VCaP (cell line): ENCODE data around the gene PREX1.

Source experiments
- H3K27ac ChIP-seq: fragments of 450-650 bp; 2 replicates; pipeline ENCODE4 v1.5.1; 2017
- CTCF ChIP-seq: fragments of 450-650 bp; conservative IDR thresholded peaks from 2 replicates; pipeline ENCODE4 v1.5.1; 2017; ENCODE audit warnings: mild to moderate bottlenecking, moderate library complexity

PREX1 gene

GRCh38 chr20:48823476-48823875 lies 4.3 kb downstream of the PREX1 start:
- TF ChIP-seq CTCF, result no peak
- H3K27ac ChIP-seq, result no peak overlapping the region

GRCh38 chr20:48822879-48823385 lies 4.9 kb downstream of the PREX1 start:
- no peak overlapping the region for H3K27ac ChIP-seq
- no peak for TF ChIP-seq CTCF

- no peak for TF ChIP-seq CTCF
- no peak overlapping the region for H3K27ac ChIP-seq
These were observed 5.6 kb downstream of the PREX1 start for GRCh38 chr20:48822178-48822577.

- TF ChIP-seq CTCF, result no peak
- H3K27ac ChIP-seq, result no peak overlapping the region
These were observed 6.4 kb downstream of the PREX1 start for GRCh38 chr20:48821261-48821920.

- TF ChIP-seq CTCF, result no peak
- H3K27ac ChIP-seq, result no peak overlapping the region
These were observed 7.2 kb downstream of the PREX1 start for GRCh38 chr20:48820649-48820973.

GRCh38 chr20:48819821-48820648 lies 7.8 kb downstream of the PREX1 start:
- H3K27ac ChIP-seq, result no peak overlapping the region
- no peak for TF ChIP-seq CTCF

GRCh38 chr20:48819089-48819488 lies 8.7 kb downstream of the PREX1 start:
- H3K27ac ChIP-seq, result no peak overlapping the region
- no peak for TF ChIP-seq CTCF
